Activated naive CD4-positive, alpha-beta T cell treated with anti-CD3 and anti-CD28 coated beads, Interleukin-2, amount 50 U/mL, for 16 hours (primary cell): Measurements from ENCODE around the gene FADS6.
"Not testable (repeated sequence)": the region's sequence is repeated elsewhere in the genome, so short reads cannot be mapped to it uniquely, and the experiment has no call there.

ENCODE experiments used
- DNase-seq: peaks from one replicate; pipeline ENCODE4 v3.0.0-alpha.2; 2020

Gene FADS6

GRCh38 chr17:74920306-74920620 is 26.8 kb upstream of the FADS6 start:
- no peak for DNase-seq

- DNase-seq: no peak
These were observed 26.2 kb upstream of the FADS6 start for GRCh38 chr17:74919440-74920305.

- no peak for DNase-seq
These were observed 25.5 kb upstream of the FADS6 start for GRCh38 chr17:74918906-74919305.

GRCh38 chr17:74917430-74917829 is 24.0 kb upstream of the FADS6 start:
- DNase-seq: no peak

- DNase-seq: no peak
These were observed 23.4 kb upstream of the FADS6 start for GRCh38 chr17:74916851-74917199.

GRCh38 chr17:74916136-74916850 is 22.9 kb upstream of the FADS6 start:
- no peak for DNase-seq

GRCh38 chr17:74911423-74911822 is 18.0 kb upstream of the FADS6 start:
- DNase-seq: not testable (repeated sequence)

- DNase-seq: not testable (repeated sequence)
These were observed 15.7 kb upstream of the FADS6 start for GRCh38 chr17:74909097-74909496.

- no peak for DNase-seq
These were observed 13.6 kb upstream of the FADS6 start for GRCh38 chr17:74907012-74907411.

GRCh38 chr17:74906214-74906793 is 12.9 kb upstream of the FADS6 start:
- not testable (repeated sequence) for DNase-seq

- no peak for DNase-seq
These were observed 11.4 kb upstream of the FADS6 start for GRCh38 chr17:74904687-74905409.

- DNase-seq: no peak
These were observed 10.2 kb upstream of the FADS6 start for GRCh38 chr17:74903671-74904070.

GRCh38 chr17:74903034-74903433 is 9.6 kb upstream of the FADS6 start:
- DNase-seq: no peak

- no peak for DNase-seq
These were observed 8.1 kb upstream of the FADS6 start for GRCh38 chr17:74901353-74902135.

GRCh38 chr17:74900208-74900607 is 6.8 kb upstream of the FADS6 start:
- no peak for DNase-seq

- DNase-seq: no peak
These were observed 5.0 kb upstream of the FADS6 start for GRCh38 chr17:74898376-74898946.

GRCh38 chr17:74893936-74894671 is 671 bp upstream of the FADS6 start:
- DNase-seq: no peak

GRCh38 chr17:74892013-74892841 is 1.2 kb downstream of the FADS6 start:
- DNase-seq: no peak

GRCh38 chr17:74890554-74890953 is 2.9 kb downstream of the FADS6 start:
- no peak for DNase-seq

GRCh38 chr17:74888469-74888868 is 5.0 kb downstream of the FADS6 start:
- DNase-seq: no peak
